GM19468 (cell line): ENCODE data around the gene HMGB3.
"Not testable (repeated sequence)": the region's sequence is repeated elsewhere in the genome, so short reads cannot be mapped to it uniquely, and the experiment has no call there.

Experiments used
- ATAC-seq: cut with Tn5 transposase; IDR thresholded peaks from one replicate; pipeline ENCODE4 v1.9.1; 2021; ENCODE audit warnings: mild to moderate bottlenecking, moderate library complexity, moderate number of reproducible peaks; ENCODE audit not compliant: unreplicated experiment; ENCODE audit errors: extremely low read depth

The HMGB3 gene

DNA sequence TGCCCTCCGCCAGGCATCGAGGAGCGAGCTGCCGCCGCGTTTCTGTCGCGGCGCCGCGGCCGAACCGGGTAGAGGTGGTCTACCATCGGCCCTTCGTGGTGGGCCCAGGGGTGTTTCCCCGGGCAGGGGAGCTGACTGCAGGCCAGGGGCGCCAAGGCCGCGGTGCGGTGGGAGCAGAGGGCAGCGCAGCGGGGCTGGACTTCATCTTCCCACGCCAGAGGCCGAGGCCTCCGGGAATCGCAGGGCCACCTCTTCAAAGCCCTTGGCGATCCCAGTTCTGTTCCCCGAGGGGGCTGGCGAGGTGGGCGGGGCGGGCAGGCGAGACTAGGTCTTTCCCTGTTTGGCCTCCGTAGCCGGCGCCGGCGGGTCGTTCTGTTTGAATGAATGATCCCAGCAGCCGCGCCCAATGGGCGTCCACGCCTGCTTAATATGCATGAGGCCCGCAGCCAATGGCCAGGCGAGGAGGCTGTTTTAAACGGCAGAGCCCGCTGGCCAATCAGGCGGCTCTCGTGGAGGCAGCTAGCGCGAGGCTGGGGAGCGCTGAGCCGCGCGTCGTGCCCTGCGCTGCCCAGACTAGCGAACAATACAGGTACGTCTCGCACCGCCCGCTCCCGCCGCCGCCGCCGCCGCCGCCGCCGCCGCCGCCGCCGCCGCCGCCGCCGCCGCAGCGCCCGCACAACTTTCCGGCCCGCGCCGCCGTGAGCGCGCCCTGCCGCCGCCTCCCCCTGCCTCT, at the start of gene HMGB3:
Gene HMGB3 (plus strand): TSS at position 548 of the 733 bp plus-strand sequence. CDS start 2,265 bp downstream, outside the sequence.
- peak; percentile 98 for ATAC-seq

DNA sequence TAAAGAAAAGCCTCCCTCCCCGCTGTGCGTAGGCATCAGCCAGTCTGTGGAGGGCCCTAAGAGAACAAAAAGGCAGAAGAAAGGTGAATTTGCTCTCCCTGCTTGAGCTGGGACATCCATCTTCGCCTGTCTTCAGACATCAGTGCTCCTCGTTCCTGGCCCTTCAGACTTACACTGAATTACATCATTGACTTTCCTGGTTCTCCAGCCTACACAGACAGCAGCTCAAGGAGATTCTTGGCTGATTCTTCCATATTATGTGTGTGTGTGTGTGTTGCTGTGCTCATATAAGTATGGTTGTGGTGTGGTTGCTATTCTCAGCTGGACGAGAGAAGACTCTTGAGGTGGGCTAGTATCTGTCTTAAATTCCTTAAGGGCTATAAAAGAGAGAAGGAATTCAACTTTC, 49.2 kb upstream of the HMGB3 start:
- no peak for ATAC-seq

DNA sequence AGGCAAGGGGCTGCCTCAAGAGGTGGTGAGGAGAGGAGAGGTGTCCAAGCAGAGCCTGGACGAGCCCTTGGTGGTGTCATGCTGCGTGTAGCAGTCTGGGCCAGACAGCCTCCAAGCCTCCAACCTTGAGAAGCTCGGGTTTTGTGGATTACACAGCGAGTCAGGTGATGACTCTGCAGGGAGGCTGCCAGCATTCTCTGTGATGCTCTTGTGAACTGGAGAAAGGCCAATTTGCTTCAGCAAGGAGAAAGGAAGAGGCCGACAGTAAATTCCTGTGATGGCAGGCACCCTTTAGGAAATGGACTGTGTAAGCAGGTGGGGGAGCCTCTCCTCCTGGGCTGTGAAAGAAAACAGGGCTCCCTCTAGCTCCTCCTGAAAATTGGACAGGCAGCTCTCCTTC, 48.7 kb upstream of the HMGB3 start:
- no peak for ATAC-seq

DNA sequence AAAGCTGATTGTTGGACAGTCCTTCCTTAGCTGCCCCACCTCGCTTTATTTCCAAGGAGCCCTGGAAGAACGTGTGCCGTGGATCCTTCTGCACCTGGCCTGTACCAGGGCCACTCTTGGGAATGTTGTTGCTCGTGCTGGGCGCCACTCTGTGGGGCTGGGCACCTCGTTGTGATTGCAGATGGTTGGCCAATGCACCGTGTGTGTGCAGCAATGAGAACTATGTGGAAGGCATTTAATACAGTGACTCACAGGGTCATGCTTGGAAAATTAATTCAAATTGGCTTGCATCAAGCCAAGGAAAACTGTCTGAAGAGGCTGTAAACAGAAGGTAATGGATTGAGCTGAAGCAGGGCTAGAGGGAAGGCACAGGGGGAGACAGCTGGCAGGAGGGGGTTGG, 47.7 kb upstream of the HMGB3 start:
- ATAC-seq = no peak

DNA sequence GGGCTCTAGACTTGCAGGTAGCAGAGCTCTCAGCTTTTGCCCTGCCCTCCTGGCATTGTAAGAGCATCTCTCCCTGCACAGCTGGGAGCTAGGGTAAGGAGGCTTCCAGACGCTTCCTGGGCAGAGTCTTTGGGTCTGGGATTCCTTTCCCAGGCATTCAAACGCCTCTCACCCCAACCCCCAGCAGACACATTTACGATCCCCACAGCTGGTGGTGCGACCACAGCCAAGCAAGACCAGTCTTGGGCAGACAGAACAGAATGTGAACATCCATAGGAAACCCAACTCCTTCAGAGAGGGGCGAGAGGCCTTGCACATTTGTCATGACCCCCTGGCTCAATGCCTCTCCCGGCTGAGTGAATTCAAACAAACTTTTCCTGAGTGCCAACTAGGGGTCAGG, 46.6 kb upstream of the HMGB3 start:
- no peak for ATAC-seq

DNA sequence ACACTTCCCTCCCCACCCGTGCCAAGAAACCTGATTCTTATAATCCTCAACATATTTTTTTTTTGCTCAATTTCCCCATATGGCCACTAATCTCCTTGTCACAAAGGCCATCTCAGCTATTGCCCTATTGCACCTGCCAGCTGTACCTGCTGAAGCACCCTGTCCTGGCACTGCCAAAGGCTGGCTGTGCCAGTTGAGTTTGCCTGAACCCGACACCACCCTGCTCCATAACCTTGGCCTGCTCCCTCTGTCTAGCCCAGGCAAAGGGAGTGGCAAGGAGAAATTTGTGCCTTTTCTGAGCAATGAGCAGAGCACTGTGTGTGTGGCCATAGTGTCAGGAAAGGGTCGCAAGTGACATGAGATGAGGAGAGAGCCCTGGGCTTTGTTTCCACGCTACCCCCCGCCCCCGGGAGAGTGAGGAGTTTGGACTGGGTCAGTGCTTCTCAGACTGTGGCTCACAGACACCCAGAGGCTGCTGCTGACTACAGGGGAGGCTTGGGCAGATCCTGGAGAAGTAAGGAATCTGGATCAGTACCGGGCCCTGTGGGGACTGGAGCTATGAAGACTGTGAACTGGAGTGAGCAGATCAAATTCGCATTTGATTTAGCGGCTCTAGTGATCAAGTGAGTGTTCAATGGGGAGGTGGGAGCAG, 42.2 kb upstream of the HMGB3 start:
- ATAC-seq = no peak

DNA sequence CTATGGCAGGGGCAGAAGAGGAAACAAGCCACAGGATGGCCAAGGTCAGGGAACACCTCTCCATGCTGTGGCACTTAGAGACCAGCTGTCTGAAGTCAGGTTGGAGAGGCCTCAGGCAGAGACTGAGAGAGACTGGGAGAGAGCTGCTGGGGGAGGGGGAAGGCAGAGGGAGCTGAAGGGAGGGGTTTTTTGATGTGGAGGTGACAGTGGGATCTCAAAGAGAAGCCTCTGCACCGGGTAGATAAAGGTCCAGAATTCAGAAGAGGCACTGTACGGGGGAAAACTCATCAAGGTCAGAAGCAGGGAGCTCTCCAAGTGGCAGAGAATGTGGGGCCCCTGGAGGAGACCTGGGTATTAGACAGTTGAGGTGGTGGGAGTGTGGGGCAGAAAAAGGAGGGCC, 41.6 kb upstream of the HMGB3 start:
- no peak for ATAC-seq

DNA sequence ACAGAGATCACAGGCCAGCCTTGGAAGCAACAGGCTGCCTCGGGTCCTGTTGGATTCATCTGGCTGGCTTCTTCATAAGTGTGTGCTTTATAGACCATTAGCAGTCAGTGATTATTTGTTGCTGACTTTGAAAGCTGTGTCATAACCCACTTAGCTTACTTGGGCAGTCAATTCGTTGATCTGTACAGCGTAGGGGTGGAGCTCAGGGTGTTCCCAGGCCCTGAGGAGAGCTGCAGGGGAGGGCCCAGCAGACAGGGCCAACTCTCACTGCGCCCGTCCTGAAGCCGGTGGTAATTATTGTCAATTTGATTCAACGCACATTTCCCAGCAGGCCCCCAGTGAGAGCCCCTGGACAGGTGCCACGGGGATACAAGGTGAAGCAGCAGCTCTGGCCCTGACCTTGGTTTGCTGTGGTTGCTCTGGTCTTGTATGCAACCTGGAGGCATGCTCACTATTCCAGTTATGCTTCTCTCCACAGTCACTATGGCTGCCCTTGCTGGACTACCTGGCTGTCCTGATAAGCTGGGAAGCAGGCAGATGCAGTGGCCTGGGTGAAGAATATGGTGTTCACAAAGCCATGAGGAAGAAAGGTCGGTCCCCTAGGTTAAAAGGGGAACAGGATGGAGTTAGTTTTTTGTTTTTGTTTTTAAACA, 40.1 kb upstream of the HMGB3 start:
- no peak for ATAC-seq

DNA sequence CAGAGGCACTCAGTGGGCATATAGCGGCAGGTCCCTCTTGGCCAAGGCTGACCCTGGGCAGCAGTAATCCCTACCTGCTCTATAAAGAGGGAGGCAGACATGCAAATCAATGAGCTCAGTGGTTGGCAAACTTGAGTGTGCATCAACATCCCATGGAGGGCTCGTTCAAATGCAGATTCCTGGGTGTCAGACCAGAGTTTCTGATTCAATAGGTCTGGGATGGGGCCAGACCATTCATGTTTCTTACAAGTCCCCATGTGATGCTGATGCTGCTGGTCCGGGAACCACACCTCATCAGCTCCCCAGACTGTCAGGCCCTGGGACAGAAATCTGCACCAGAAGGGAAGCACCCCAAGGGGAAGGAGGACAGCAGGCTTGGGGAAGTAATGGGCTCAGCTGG, 38.9 kb upstream of the HMGB3 start:
- ATAC-seq = no peak

DNA sequence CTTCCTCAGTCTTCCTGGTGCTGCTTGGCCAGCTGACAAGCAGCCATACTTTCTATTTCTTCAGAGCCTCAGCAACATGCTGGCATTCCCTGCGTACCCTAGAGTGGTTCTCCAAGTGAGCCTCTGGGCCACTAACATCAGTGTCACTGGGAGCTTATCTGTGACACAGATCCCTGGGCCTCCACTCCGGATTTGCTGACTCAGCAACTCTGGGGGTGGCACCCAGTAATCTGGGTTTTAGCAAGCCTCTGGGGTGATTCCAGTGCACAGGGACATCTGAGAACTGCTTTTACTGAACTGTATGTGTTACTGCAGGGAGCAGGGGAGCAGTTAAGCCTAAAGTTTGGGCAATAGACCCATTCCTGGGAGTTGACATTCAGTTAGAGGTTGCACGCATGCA, 28.2 kb upstream of the HMGB3 start:
- no peak for ATAC-seq

DNA sequence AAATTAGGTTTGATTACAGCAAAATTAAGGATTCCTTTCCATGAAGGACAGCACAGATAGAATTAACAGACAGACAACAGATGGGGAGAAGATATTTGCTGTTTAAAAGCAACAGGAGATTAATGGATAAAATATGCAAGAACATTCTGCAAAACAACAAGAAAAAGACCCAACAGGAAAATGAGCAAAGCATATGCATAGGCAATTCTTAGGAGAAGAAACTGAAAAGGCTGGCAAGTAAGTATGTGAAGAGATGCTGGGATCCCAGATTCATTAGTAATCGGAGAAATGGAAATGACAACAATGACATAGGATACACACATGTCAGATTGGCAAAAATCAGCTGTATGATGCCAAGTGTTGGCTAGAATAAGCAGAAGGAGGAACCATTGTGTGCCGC, 27.5 kb upstream of the HMGB3 start:
- no peak for ATAC-seq

DNA sequence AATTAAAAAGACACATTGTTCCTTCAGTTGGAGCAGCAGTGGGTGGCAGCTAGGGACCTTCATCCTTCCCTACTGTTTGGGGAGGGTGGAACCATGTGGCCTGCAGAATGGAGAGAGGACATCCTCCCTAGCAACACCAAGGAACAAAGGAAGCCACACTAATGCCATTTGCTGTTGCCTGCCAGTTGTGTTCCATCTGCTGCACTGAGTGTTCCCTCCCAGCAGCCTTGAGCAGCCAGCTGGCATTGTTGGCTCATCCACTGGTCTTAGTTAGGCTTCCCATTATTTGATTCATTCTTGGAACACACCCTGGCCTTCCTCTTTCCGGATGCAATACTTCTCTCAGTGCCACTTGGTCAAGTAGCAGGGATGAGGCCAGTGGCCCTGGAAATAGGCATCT, 25.0 kb upstream of the HMGB3 start:
- no peak for ATAC-seq

DNA sequence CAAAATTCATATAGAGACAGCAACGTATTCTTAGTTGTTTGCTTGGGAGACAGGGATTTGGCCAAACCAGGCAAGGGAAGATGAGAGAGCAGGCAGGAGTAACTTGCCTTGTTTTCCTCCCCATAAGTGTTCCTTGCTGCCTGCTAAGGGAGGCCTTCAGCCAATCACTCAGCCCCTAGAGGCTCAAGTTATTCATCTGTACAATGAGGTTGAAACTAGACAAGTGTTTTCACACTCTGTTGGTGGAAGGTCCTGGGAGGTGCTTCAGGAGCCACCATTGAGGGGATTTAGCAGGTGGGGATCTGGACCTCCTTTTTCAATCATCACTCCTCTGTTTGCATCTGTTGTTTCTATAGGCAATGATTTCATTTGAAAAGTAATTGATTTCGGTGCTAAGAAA, 23.6 kb upstream of the HMGB3 start:
- ATAC-seq = no peak

DNA sequence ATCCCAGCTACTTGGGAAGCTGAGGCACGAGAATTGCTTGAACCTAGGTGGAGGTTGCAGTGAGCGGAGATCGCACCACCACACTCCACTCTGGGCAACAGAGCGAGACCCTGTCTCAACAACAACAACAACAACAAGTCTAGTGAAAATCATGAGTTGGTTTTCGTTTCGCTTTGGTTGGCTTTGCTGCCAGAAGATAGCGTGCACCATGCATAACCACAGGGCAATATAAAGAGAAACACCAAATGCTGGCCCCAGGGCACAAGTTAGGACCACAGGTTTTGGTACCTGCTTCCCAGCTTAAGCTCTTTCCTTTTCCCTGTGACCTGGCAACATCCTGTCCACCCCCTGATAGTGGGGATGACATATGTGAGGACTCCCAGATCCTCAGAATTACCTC, 21.5 kb upstream of the HMGB3 start:
- no peak for ATAC-seq

DNA sequence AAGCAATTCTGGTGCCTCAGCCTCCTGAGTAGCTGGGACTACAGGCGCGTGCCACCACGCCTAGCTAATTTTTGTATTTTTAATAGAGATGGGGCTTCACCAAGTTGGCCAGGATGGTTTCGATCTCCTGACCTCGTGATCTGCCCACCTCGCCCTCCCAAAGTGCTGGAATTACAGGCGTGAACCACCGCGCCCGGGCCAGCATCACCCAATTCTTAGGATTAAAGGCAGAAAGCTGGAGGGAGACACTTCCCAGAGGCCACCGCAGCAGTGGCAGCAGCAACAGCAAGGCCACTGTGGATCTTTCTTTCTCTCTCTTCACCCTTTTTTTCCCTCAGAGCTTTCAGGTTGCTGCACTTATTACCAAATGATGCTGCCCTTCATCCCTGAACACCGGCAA, 18.7 kb upstream of the HMGB3 start:
- not testable (repeated sequence) for ATAC-seq

DNA sequence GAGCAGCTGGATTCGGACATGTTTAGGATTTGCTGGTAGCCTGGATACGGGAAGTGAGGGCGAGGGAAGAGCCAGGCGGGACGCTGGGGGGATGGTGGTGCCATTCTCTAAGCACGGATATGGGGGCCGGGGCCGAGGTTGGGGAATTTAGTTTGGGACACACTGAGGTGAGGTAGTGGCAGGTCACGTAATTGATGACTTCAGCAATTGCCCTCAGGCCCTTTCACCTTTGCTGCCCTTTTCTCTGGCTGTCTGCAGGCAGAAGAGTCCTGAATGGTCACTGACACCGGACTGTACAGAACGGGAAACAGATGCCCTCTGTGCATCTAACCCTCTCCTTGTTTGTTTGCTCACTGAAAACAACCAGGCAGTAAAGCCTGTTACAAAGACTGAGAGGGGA, 16.9 kb upstream of the HMGB3 start:
- no peak for ATAC-seq

DNA sequence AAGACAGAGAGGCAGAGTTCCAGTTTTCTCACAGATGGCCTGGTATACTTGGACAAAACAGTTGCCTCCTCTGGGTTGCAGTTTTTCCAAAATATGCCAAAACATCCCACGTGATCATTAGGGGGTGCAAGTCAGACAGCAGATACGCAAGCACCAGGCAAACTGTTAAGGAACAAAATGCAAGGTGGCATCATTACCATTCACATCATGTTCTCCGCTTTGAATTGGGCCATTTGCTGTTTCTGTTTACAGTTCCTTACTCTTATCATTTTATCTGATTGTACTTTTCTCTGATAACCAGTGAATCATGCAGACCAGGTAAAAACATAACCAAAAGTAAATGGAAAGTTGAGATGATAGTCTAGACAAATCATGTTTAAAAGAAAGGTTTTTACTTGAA, 16.4 kb upstream of the HMGB3 start:
- no peak for ATAC-seq

DNA sequence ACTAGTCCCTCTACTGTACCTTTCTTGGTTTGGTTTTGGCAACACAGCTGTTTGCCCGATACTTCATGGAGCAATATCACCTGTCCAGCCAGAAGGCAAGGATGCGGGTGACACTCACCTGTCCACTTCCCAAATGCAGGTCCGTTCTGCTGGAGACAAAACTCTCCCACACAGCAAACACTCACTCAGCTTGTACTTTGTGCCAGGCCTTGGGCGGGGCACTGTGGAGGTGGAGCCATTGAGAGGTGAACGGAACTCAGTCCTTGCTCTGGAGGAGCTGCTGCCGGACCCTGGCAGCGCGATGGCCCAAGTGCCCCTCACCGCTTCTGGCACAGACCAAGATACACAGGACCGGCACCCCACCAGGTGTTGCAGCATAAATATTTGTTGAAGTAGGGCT, 15.3 kb upstream of the HMGB3 start:
- no peak for ATAC-seq

DNA sequence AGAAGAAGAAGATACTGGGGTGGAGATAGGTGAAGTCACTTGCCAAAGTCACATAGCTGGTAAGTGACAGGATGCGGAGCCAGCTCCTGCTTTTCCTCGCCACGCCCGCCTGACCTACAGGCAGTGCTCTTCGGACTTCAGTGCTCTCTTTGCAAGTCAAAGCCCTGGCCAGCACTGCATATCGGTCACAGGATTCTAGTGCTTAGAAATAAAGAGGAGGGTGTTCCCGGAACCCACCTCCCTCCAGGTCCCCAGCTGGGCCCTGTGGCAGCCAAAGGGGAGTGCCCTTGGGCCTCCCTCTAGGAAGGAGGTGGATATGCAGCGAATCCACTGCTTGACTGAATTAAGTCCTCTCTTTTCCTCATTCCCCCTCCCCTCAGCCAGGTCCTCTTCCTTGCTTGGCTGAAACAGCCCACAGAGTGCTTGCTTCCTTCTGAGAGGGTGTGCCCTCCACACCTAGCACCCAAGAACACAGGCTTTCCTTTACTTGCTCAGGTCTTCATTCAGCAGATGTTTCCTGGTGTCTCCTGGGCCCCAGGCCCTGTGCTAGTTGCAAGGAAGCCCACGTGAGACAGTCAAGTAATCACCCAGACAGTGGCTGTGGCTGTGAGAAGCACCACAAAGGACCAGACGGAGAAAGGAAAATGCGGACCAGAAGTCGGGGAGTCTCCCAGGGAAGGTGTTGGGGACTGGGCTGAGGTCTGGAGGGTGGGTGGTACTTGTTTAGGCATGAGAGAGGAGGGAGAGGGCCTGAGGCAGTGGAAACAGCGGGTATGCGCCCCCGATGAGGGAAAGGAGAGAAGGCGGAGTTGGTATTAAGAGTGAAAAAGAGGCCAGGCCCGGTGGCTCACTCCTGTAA, 14.0 kb upstream of the HMGB3 start:
- no peak for ATAC-seq

DNA sequence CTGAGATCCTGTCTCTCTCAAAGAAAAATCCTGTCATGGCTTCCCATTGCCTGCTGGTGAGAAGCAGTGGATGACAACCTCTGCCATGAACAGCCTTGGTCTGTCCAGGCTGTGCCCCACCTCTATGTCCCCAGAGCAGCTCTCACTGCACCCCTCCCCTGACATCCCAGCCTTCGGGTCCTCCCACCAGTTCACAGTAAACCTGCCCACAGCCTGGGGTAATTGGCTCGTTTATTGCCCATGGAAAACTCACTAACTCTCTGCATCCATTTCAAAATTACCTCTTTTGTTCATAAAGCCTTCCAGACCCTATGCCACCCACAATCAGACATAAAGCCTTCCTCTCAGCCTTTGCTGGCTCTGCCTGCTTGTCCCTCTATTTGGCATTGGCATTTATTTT, 10.7 kb upstream of the HMGB3 start:
- ATAC-seq = no peak
